Cardiac fibroblast (primary cell): ENCODE data around the gene G6PC1.
A peak's percentile ranks its signal among the peaks of the same experiment; 100 is the strongest.
"Not testable (repeated sequence)": the region's sequence is repeated elsewhere in the genome, so short reads cannot be mapped to it uniquely, and the experiment has no call there.

Source experiments
- DNase-seq, 2 donors: peaks; one replicate each; pipeline versions ENCODE4 v3.0.0 to v3.0.0-alpha.2; 2010; ENCODE audit warnings: low read depth in 2 of 2
- H3K4me3 ChIP-seq, 2 donors: replicated peaks in 1 of 2; 1 replicate in 1 of 2; 2 replicates in 1 of 2; pipeline ENCODE4 v1.5.1; 2011; ENCODE audit warnings: low read depth in 2 of 2, low read length in 2 of 2, mild to moderate bottlenecking in 2 of 2, moderate library complexity in 1 of 2
- CTCF ChIP-seq: IDR thresholded peaks from one replicate; pipeline ENCODE4 v1.5.1; 2011; ENCODE audit warnings: low read depth, mild to moderate bottlenecking, low read length, inconsistent platforms

The G6PC1 gene

GRCh38 chr17:42900460-42901331 lies at the start of gene G6PC1:
Gene G6PC1 (plus strand): TSS chr17:42900799. CDS start chr17:42900877, 78 bp downstream.
- DNase-seq, result no peak

GRCh38 chr17:42850954-42851353 lies 49.6 kb upstream of the G6PC1 start, which contains the start of gene AOC3:
Gene AOC3 (plus strand): TSS chr17:42851199. CDS start chr17:42851344, 145 bp downstream.
- no peak for TF ChIP-seq CTCF
- no peak within 1 kb of the TSS for H3K4me3 ChIP-seq

More at GRCh38 chr17:42900460-42901331, at the start of gene G6PC1:
- no peak within 1 kb of the TSS for H3K4me3 ChIP-seq
- no peak for TF ChIP-seq CTCF

GRCh38 chr17:42851371-42852240 lies 49.0 kb upstream of the G6PC1 start:
- DNase-seq, H3K4me3 ChIP-seq: not testable (repeated sequence)

More at GRCh38 chr17:42850954-42851353, 49.6 kb upstream of the G6PC1 start, which contains the start of gene AOC3:
- peak in 1 of 2 donors; percentile 15 for DNase-seq

- TF ChIP-seq CTCF, result no peak
- H3K4me3 ChIP-seq, result no peak overlapping the region
- no peak for DNase-seq
Measured at GRCh38 chr17:42852351-42852750, 48.2 kb upstream of the G6PC1 start.

- H3K4me3 ChIP-seq, result no peak overlapping the region
- no peak for TF ChIP-seq CTCF
- DNase-seq, result no peak
Measured at GRCh38 chr17:42853004-42853403, 47.6 kb upstream of the G6PC1 start.

GRCh38 chr17:42853597-42853967 lies 47.0 kb upstream of the G6PC1 start:
- no peak for TF ChIP-seq CTCF
- H3K4me3 ChIP-seq, result no peak overlapping the region
- no peak for DNase-seq
